ENCODE results near the gene ISLR2. TPM values are rescaled to one million over a fixed set of nuclear protein-coding genes. Genes with fewer than 3 reads are reported as not detected.

Gene ISLR2
- total RNA-seq, 2 donors from 2014 or later: 0.31 to 2.6 TPM

DNA sequence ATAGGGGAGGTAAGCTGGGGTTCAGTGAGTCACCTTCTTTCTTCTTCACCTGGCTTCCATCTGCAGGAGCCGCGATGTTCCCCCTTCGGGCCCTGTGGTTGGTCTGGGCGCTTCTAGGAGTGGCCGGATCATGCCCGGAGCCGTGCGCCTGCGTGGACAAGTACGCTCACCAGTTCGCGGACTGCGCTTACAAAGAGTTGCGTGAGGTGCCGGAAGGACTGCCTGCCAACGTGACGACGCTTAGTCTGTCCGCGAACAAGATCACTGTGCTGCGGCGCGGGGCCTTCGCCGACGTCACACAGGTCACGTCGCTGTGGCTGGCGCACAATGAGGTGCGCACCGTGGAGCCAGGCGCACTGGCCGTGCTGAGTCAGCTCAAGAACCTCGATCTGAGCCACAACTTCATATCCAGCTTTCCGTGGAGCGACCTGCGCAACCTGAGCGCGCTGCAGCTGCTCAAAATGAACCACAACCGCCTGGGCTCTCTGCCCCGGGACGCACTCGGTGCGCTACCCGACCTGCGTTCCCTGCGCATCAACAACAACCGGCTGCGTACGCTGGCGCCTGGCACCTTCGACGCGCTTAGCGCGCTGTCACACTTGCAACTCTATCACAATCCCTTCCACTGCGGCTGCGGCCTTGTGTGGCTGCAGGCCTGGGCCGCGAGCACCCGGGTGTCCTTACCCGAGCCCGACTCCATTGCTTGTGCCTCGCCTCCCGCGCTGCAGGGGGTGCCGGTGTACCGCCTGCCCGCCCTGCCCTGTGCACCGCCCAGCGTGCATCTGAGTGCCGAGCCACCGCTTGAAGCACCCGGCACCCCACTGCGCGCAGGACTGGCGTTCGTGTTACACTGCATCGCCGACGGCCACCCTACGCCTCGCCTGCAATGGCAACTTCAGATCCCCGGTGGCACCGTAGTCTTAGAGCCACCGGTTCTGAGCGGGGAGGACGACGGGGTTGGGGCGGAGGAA is 2.6 kb downstream of the ISLR2 start:
- H3K4me1 ChIP-seq: peaks cover 0 to 81% of the 10 kb centered on the region in 2 donors
- DNase-seq (ENCODE audit: low spot score): no peak
- H3K36me3 ChIP-seq: no peaks in the 10 kb centered on the region
- TF ChIP-seq CTCF (IDR thresholded peaks at IDR 0.05): peak in 1 of 2 donors; percentile 19
- H3K9me3 ChIP-seq: no peaks in the 10 kb centered on the region
- no peak overlapping the region for H3K4me3 ChIP-seq
- H3K27me3 ChIP-seq: peaks cover 7 to 31% of the 10 kb centered on the region in 2 donors
- H3K27ac ChIP-seq: no peak overlapping the region

GRCh38 chr15:74133694-74134386 is 3.5 kb downstream of the ISLR2 start:
- DNase-seq (ENCODE audit: low spot score): no peak
- H3K4me3 ChIP-seq: no peak overlapping the region
- no peaks in the 10 kb centered on the region for H3K36me3 ChIP-seq
- H3K27ac ChIP-seq: no peak overlapping the region
- TF ChIP-seq CTCF (IDR thresholded peaks at IDR 0.05): no peak
- H3K9me3 ChIP-seq: no peaks in the 10 kb centered on the region
- peaks cover 3 to 22% of the 10 kb centered on the region in 2 donors for H3K27me3 ChIP-seq
- H3K4me1 ChIP-seq: peaks cover 0 to 73% of the 10 kb centered on the region in 2 donors

GRCh38 chr15:74134387-74135027 is 4.1 kb downstream of the ISLR2 start:
- H3K27me3 ChIP-seq: peaks cover 3 to 15% of the 10 kb centered on the region in 2 donors
- peak; percentile 46 to 64 for TF ChIP-seq CTCF (IDR thresholded peaks at IDR 0.05)
- DNase-seq (ENCODE audit: low spot score): no peak
- no peaks in the 10 kb centered on the region for H3K9me3 ChIP-seq
- no peak overlapping the region for H3K27ac ChIP-seq
- no peaks in the 10 kb centered on the region for H3K36me3 ChIP-seq
- H3K4me3 ChIP-seq: no peak overlapping the region
- H3K4me1 ChIP-seq: peaks cover 0 to 67% of the 10 kb centered on the region in 2 donors

DNA sequence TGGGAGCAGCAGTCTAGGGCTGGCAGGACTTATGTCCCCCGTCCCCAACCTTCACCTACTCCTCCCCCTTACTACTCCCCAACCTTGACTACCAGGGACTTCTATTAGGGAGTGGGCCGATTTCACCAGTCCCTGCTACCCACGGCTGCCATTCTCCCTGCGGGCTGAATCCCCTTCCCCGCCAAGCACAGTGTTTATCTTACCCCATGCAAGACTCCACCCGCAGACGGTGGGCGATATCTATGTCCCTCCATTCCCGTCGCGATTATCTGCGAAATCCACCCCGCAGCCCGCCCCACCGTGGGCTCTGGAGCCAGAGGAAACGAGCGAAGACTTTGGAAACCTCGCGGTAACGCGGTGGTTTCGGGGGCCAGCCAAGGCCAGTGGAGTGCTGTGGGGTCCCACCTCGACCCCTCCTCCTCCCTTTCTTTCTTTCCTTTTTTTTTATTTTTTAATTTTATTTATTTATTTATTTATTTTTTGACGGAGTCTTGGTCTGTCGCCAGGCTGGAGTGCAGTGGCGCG is 4.7 kb downstream of the ISLR2 start:
- peak overlapping the region in 1 of 2 donors; percentile 58 for H3K4me3 ChIP-seq
- TF ChIP-seq CTCF (IDR thresholded peaks at IDR 0.05): no peak
- no peaks in the 10 kb centered on the region for H3K36me3 ChIP-seq
- H3K4me1 ChIP-seq: peaks cover 0 to 61% of the 10 kb centered on the region in 2 donors
- H3K9me3 ChIP-seq: no peaks in the 10 kb centered on the region
- peaks cover 3 to 9% of the 10 kb centered on the region in 2 donors for H3K27me3 ChIP-seq
- H3K27ac ChIP-seq: peak overlapping the region in 1 of 2 donors; percentile 88
- no peak for DNase-seq (ENCODE audit: low spot score)

DNA sequence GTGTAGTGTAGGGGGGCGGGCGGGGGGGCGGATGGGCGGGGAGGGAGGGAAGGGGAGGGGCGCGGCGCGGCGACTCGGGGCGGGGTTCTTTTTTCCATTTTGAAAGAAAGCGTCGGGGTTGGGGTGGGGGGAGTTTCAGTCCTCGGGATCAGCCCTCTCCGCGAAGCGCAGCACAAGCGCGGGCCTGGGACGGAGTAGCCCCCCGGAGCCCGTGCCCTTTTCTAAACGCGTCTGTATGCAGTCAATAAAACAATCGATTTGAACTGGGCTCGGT is 6.1 kb downstream of the ISLR2 start:
- H3K36me3 ChIP-seq: no peaks in the 10 kb centered on the region
- peak overlapping the region; percentile 80 to 88 for H3K27ac ChIP-seq
- H3K9me3 ChIP-seq: no peaks in the 10 kb centered on the region
- H3K4me3 ChIP-seq: peak overlapping the region; percentile 36 to 58
- TF ChIP-seq CTCF (IDR thresholded peaks at IDR 0.05): no peak
- H3K27me3 ChIP-seq: no peaks in the 10 kb centered on the region
- DNase-seq (ENCODE audit: low spot score): no peak
- peaks cover 0 to 53% of the 10 kb centered on the region in 2 donors for H3K4me1 ChIP-seq

Measured in right atrium auricular region (tissue), 2 donors.